ENCODE data around the gene AP3B1.
A peak's percentile ranks its signal among the peaks of the same experiment; 100 is the strongest.
"Not testable (repeated sequence)": the region's sequence is repeated elsewhere in the genome, so short reads cannot be mapped to it uniquely, and the experiment has no call there.

AP3B1 gene

GRCh38 chr5:78236046-78236445 lies 58.5 kb downstream of the AP3B1 start:
- no peak for FAIRE-seq

GRCh38 chr5:78235289-78235688 lies 59.2 kb downstream of the AP3B1 start:
- FAIRE-seq: peak; percentile 93

- no peak for FAIRE-seq
Measured at GRCh38 chr5:78234804-78235203, 59.7 kb downstream of the AP3B1 start.

GRCh38 chr5:78232163-78232562 lies 62.3 kb downstream of the AP3B1 start:
- FAIRE-seq: no peak

GRCh38 chr5:78224358-78224757 lies 70.1 kb downstream of the AP3B1 start:
- FAIRE-seq: no peak

- FAIRE-seq: no peak
Measured at GRCh38 chr5:78221964-78222451, 72.5 kb downstream of the AP3B1 start.

- peak; percentile 51 for FAIRE-seq
Measured at GRCh38 chr5:78221467-78221866, 73.0 kb downstream of the AP3B1 start.

GRCh38 chr5:78215972-78216371 lies 78.5 kb downstream of the AP3B1 start:
- FAIRE-seq: no peak

- FAIRE-seq: no peak
Measured at GRCh38 chr5:78215565-78215964, 78.9 kb downstream of the AP3B1 start.

- no peak for FAIRE-seq
Measured at GRCh38 chr5:78213799-78214198, 80.7 kb downstream of the AP3B1 start.

GRCh38 chr5:78211052-78211451 lies 83.4 kb downstream of the AP3B1 start:
- no peak for FAIRE-seq

- no peak for FAIRE-seq
Measured at GRCh38 chr5:78204241-78204640, 90.3 kb downstream of the AP3B1 start.

GRCh38 chr5:78203815-78204214 lies 90.7 kb downstream of the AP3B1 start:
- no peak for FAIRE-seq

GRCh38 chr5:78190402-78190801 lies 104.1 kb downstream of the AP3B1 start:
- FAIRE-seq: no peak

- not testable (repeated sequence) for FAIRE-seq
Measured at GRCh38 chr5:78188681-78189080, 105.8 kb downstream of the AP3B1 start.

GRCh38 chr5:78187172-78187571 lies 107.3 kb downstream of the AP3B1 start:
- peak; percentile 72 for FAIRE-seq

GRCh38 chr5:78182838-78183237 lies 111.7 kb downstream of the AP3B1 start:
- no peak for FAIRE-seq

GRCh38 chr5:78178356-78178755 lies 116.1 kb downstream of the AP3B1 start:
- no peak for FAIRE-seq

GRCh38 chr5:78170335-78170734 lies 124.2 kb downstream of the AP3B1 start:
- FAIRE-seq: not testable (repeated sequence)

- FAIRE-seq: peak; percentile 100
Measured at GRCh38 chr5:78162253-78162862, 132.1 kb downstream of the AP3B1 start.

- FAIRE-seq: no peak
Measured at GRCh38 chr5:78157001-78157400, 137.5 kb downstream of the AP3B1 start.

- no peak for FAIRE-seq
Measured at GRCh38 chr5:78151594-78152271, 142.8 kb downstream of the AP3B1 start.

GRCh38 chr5:78137290-78137689 lies 157.2 kb downstream of the AP3B1 start:
- no peak for FAIRE-seq

GRCh38 chr5:78133423-78133822 lies 161.1 kb downstream of the AP3B1 start:
- FAIRE-seq: no peak

- FAIRE-seq: peak; percentile 94
Measured at GRCh38 chr5:78132507-78132906, 162.0 kb downstream of the AP3B1 start.

Data from islet of Langerhans (tissue), 1 donor.